ENCODE results near the gene ZNF385C.

GRCh38 chr17:42107597-42108576 lies 9.6 kb upstream of the ZNF385C start:
- no peak for TF ChIP-seq POLR2A (IDR thresholded peaks at IDR 0.05)
- TF ChIP-seq CTCF (IDR thresholded peaks at IDR 0.05) = no peak

All from heart left ventricle (tissue), 13 donors.